ENCODE results near the gene MBNL2. TPM values are rescaled to one million over a fixed set of nuclear protein-coding genes. Genes with fewer than 3 reads are reported as not detected.

Gene MBNL2
- total and polyA plus RNA-seq, 4 donors: 26.5 to 79.4 (median 55.7) TPM

DNA sequence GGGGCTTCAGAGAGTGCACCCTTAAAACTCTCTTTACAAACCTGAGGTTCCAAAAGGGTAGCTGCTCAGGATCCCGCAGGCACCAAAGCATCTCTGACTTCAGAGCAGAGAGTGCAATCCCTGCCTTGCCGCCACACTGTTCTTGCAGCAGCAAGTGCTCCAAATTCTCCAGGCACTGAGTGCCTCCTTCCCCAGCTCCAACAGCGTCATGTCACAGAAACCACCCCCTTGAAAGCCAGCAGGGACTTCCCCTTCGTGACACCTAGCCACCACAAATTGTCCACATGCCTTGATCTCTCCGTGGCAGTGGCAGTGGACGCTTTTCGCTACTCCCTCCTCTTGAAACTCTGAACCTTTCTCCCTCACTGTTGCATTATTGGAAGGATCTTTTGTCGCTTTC is 39.9 kb downstream of the MBNL2 start:
- H3K27me3 ChIP-seq (ENCODE audit: control insufficient read depth in 1 of 2, insufficient read depth in 2 of 2, low read length in 1 of 2): no peaks in the 10 kb centered on the region
- H3K4me3 ChIP-seq (ENCODE audit: low read length in 2 of 2): no peak overlapping the region
- no peaks in the 10 kb centered on the region for H3K36me3 ChIP-seq (ENCODE audit: control insufficient read depth in 1 of 2, insufficient read depth in 2 of 2, low read length in 1 of 2)
- no peak for ATAC-seq (ENCODE audit: low FRiP score)
- no peaks in the 10 kb centered on the region for H3K9me3 ChIP-seq (ENCODE audit: control insufficient read depth, low read length)
- H3K27ac ChIP-seq (ENCODE audit: low read depth in 1 of 2, low read length in 2 of 2): peak overlapping the region in 1 of 2 donors; percentile 34
- 79 to 80% methylated on average over 8 of the region's 8 CpGs for WGBS, 2 donors
- intact Hi-C loops (cut with DNase I): no loop called here
- DNase-seq: no peak
- peaks cover 15 to 18% of the 10 kb centered on the region in 2 donors for H3K4me1 ChIP-seq (ENCODE audit: control insufficient read depth in 1 of 2, insufficient read depth in 2 of 2, low read length in 2 of 2)

GRCh38 chr13:97263160-97263559 is 41.0 kb downstream of the MBNL2 start:
- intact Hi-C loops (cut with DNase I): no loop called here

GRCh38 chr13:97264663-97265062 is 42.5 kb downstream of the MBNL2 start:
- WGBS, 2 donors: 92 to 97% methylated on average over 3 of the region's 3 CpGs
- Histone ChIP-seq H3K4me3 (ENCODE audit: low read length in 2 of 2) (no peak overlapping the region), H3K9me3 (ENCODE audit: control insufficient read depth, low read length) (no peaks in the 10 kb centered on the region), H3K4me1 (ENCODE audit: control insufficient read depth in 1 of 2, insufficient read depth in 2 of 2, low read length in 2 of 2) (peaks cover 10% of the 10 kb centered on the region in 2 donors), H3K27me3 (ENCODE audit: control insufficient read depth in 1 of 2, insufficient read depth in 2 of 2, low read length in 1 of 2) (no peaks in the 10 kb centered on the region), H3K27ac (ENCODE audit: low read depth in 1 of 2, low read length in 2 of 2) (no peak overlapping the region), H3K36me3 (ENCODE audit: control insufficient read depth in 1 of 2, insufficient read depth in 2 of 2, low read length in 1 of 2) (no peaks in the 10 kb centered on the region)
- no peak for ATAC-seq (ENCODE audit: low FRiP score)
- intact Hi-C loops (cut with DNase I): no loop called here
- no peak for DNase-seq

More at GRCh38 chr13:97263160-97263559, 41.0 kb downstream of the MBNL2 start:
- no peak overlapping the region for H3K27ac ChIP-seq (ENCODE audit: low read depth in 1 of 2, low read length in 2 of 2)
- DNase-seq: no peak
- no peaks in the 10 kb centered on the region for H3K27me3 ChIP-seq (ENCODE audit: control insufficient read depth in 1 of 2, insufficient read depth in 2 of 2, low read length in 1 of 2)
- no peak for ATAC-seq (ENCODE audit: low FRiP score)
- 99 to 100% methylated on average over 1 of the region's 1 CpG for WGBS, 2 donors
- no peaks in the 10 kb centered on the region for H3K9me3 ChIP-seq (ENCODE audit: control insufficient read depth, low read length)
- no peaks in the 10 kb centered on the region for H3K36me3 ChIP-seq (ENCODE audit: control insufficient read depth in 1 of 2, insufficient read depth in 2 of 2, low read length in 1 of 2)
- H3K4me3 ChIP-seq (ENCODE audit: low read length in 2 of 2): no peak overlapping the region
- H3K4me1 ChIP-seq (ENCODE audit: control insufficient read depth in 1 of 2, insufficient read depth in 2 of 2, low read length in 2 of 2): peaks cover 12 to 17% of the 10 kb centered on the region in 2 donors

DNA sequence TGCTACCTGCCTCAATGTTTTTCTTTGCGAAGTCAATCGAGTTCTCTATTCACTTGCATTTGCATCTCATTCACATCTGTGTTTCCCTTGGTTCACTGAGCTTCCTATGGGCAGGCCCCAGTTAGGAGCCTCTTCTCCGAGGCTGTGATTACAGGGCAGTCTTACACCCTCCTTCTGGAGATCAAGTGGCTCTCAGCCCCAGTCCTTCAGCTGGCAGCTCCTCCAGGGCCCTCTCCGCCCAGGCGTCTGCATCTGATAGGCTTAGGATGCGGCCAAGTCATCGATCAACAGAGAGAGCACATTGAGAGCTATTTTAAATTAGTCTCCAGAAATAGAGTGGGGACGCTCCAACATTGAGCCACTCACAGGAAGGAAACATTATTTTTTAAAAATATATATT is 44.2 kb downstream of the MBNL2 start:
- Histone ChIP-seq H3K9me3 (ENCODE audit: control insufficient read depth, low read length) (no peaks in the 10 kb centered on the region), H3K4me1 (ENCODE audit: control insufficient read depth in 1 of 2, insufficient read depth in 2 of 2, low read length in 2 of 2) (peaks cover 7 to 15% of the 10 kb centered on the region in 2 donors), H3K4me3 (ENCODE audit: low read length in 2 of 2) (no peak overlapping the region), H3K36me3 (ENCODE audit: control insufficient read depth in 1 of 2, insufficient read depth in 2 of 2, low read length in 1 of 2) (no peaks in the 10 kb centered on the region), H3K27ac (ENCODE audit: low read depth in 1 of 2, low read length in 2 of 2) (no peak overlapping the region), H3K27me3 (ENCODE audit: control insufficient read depth in 1 of 2, insufficient read depth in 2 of 2, low read length in 1 of 2) (no peaks in the 10 kb centered on the region)
- ATAC-seq (ENCODE audit: low FRiP score): no peak
- DNase-seq: no peak
- intact Hi-C loops (cut with DNase I): no loop called here
- WGBS, 2 donors: 51 to 61% methylated on average over 8 of the region's 8 CpGs

DNA sequence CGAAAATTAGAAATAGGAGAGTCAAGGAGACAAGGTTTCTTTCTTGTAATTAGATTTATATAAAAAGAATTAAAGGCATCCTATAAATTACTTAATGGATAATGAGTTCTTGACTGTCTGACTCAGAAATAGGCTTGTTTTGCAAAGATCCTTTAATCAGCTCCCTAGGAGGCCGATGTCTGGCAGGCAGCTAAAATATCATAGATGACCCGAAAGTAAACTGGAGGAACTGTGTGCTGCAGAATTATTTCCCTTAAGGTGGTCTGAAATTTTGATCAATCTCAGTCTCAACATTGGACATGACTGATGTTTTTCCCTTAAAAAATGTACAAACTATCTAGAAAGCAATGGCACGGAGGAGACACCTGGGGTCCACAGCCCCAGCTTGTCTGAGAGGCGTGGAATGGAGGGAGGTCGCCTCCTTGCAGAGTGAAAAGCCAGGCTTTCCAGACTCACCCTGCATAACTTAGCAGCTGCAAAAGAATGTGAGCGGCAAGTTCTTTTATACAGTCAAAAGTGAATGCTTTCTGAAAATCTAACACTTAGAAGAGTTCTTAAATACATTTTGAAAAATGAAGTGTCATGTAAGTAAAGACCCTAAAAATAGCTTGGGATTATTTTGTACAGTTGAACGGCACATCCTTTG is 44.8 kb downstream of the MBNL2 start:
- Histone ChIP-seq H3K4me3 (ENCODE audit: low read length in 2 of 2) (no peak overlapping the region), H3K4me1 (ENCODE audit: control insufficient read depth in 1 of 2, insufficient read depth in 2 of 2, low read length in 2 of 2) (peaks cover 2 to 15% of the 10 kb centered on the region in 2 donors), H3K36me3 (ENCODE audit: control insufficient read depth in 1 of 2, insufficient read depth in 2 of 2, low read length in 1 of 2) (no peaks in the 10 kb centered on the region), H3K27me3 (ENCODE audit: control insufficient read depth in 1 of 2, insufficient read depth in 2 of 2, low read length in 1 of 2) (no peaks in the 10 kb centered on the region), H3K27ac (ENCODE audit: low read depth in 1 of 2, low read length in 2 of 2) (peak overlapping the region in 1 of 2 donors; percentile 8), H3K9me3 (ENCODE audit: control insufficient read depth, low read length) (no peaks in the 10 kb centered on the region)
- 25 to 26% methylated on average over 8 of the region's 8 CpGs for WGBS, 2 donors
- no peak for DNase-seq
- no peak for ATAC-seq (ENCODE audit: low FRiP score)
- intact Hi-C loops (cut with DNase I): no loop called here

GRCh38 chr13:97267418-97268059 is 45.4 kb downstream of the MBNL2 start:
- Histone ChIP-seq H3K4me1 (ENCODE audit: control insufficient read depth in 1 of 2, insufficient read depth in 2 of 2, low read length in 2 of 2) (peaks cover 0 to 15% of the 10 kb centered on the region in 2 donors), H3K36me3 (ENCODE audit: control insufficient read depth in 1 of 2, insufficient read depth in 2 of 2, low read length in 1 of 2) (no peaks in the 10 kb centered on the region), H3K27ac (ENCODE audit: low read depth in 1 of 2, low read length in 2 of 2) (no peak overlapping the region), H3K4me3 (ENCODE audit: low read length in 2 of 2) (no peak overlapping the region), H3K9me3 (ENCODE audit: control insufficient read depth, low read length) (no peaks in the 10 kb centered on the region), H3K27me3 (ENCODE audit: control insufficient read depth in 1 of 2, insufficient read depth in 2 of 2, low read length in 1 of 2) (no peaks in the 10 kb centered on the region)
- WGBS, 2 donors: 61 to 74% methylated on average over 11 of the region's 11 CpGs
- intact Hi-C loops (cut with DNase I): no loop called here
- ATAC-seq (ENCODE audit: low FRiP score): no peak
- no peak for DNase-seq

GRCh38 chr13:97268772-97269171 is 46.6 kb downstream of the MBNL2 start:
- H3K36me3 ChIP-seq (ENCODE audit: control insufficient read depth in 1 of 2, insufficient read depth in 2 of 2, low read length in 1 of 2): no peaks in the 10 kb centered on the region
- DNase-seq (peak in 1 of 2 donors; percentile 55), ATAC-seq (ENCODE audit: low FRiP score) (no peak)
- 3 to 6% methylated on average over 6 of the region's 6 CpGs for WGBS, 2 donors
- H3K27ac ChIP-seq (ENCODE audit: low read depth in 1 of 2, low read length in 2 of 2): peak overlapping the region in 1 of 2 donors; percentile 20
- H3K9me3 ChIP-seq (ENCODE audit: control insufficient read depth, low read length): no peaks in the 10 kb centered on the region
- intact Hi-C loops (cut with DNase I): no loop called here
- H3K4me3 ChIP-seq (ENCODE audit: low read length in 2 of 2): no peak overlapping the region
- H3K27me3 ChIP-seq (ENCODE audit: control insufficient read depth in 1 of 2, insufficient read depth in 2 of 2, low read length in 1 of 2): no peaks in the 10 kb centered on the region
- H3K4me1 ChIP-seq (ENCODE audit: control insufficient read depth in 1 of 2, insufficient read depth in 2 of 2, low read length in 2 of 2): peaks cover 3 to 23% of the 10 kb centered on the region in 2 donors

DNA sequence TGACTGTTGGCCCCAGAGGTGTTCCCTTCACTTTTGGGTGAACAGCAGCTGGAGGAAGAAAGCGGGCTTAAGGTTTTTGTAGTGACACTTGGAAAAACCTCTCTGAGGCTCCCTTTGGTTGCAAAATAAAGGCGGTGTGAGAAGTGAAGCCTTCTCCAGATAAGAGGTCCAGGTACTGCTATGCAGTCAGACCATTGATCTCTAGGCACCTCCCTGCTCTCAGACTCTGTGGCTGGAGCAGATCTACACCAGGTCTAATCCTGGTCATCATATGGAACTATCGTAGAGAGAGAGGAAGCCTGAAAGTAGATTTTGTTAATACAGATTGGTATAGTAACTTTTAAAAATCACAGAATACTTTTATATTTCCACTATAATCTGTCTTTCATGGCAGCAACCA is 47.5 kb downstream of the MBNL2 start:
- Histone ChIP-seq H3K9me3 (ENCODE audit: control insufficient read depth, low read length) (no peaks in the 10 kb centered on the region), H3K4me1 (ENCODE audit: control insufficient read depth in 1 of 2, insufficient read depth in 2 of 2, low read length in 2 of 2) (peaks cover 3 to 23% of the 10 kb centered on the region in 2 donors), H3K4me3 (ENCODE audit: low read length in 2 of 2) (no peak overlapping the region), H3K27me3 (ENCODE audit: control insufficient read depth in 1 of 2, insufficient read depth in 2 of 2, low read length in 1 of 2) (no peaks in the 10 kb centered on the region), H3K27ac (ENCODE audit: low read depth in 1 of 2, low read length in 2 of 2) (no peak overlapping the region), H3K36me3 (ENCODE audit: control insufficient read depth in 1 of 2, insufficient read depth in 2 of 2, low read length in 1 of 2) (no peaks in the 10 kb centered on the region)
- WGBS, 2 donors: 97% methylated on average over 3 of the region's 3 CpGs
- ATAC-seq (ENCODE audit: low FRiP score): no peak
- DNase-seq: no peak
- intact Hi-C loops (cut with DNase I): loop anchor here in 1 of 2 donors (5.0 kb wide), 1 partner anchor 42 kb away; no protein-coding TSS in a partner anchor

GRCh38 chr13:97272526-97272925 is 50.4 kb downstream of the MBNL2 start:
- Histone ChIP-seq H3K27me3 (ENCODE audit: control insufficient read depth in 1 of 2, insufficient read depth in 2 of 2, low read length in 1 of 2) (no peaks in the 10 kb centered on the region), H3K4me3 (ENCODE audit: low read length in 2 of 2) (no peak overlapping the region), H3K36me3 (ENCODE audit: control insufficient read depth in 1 of 2, insufficient read depth in 2 of 2, low read length in 1 of 2) (no peaks in the 10 kb centered on the region), H3K9me3 (ENCODE audit: control insufficient read depth, low read length) (no peaks in the 10 kb centered on the region), H3K4me1 (ENCODE audit: control insufficient read depth in 1 of 2, insufficient read depth in 2 of 2, low read length in 2 of 2) (peaks cover 7 to 31% of the 10 kb centered on the region in 2 donors), H3K27ac (ENCODE audit: low read depth in 1 of 2, low read length in 2 of 2) (peak overlapping the region in 1 of 2 donors; percentile 95)
- no peak for ATAC-seq (ENCODE audit: low FRiP score)
- DNase-seq: no peak
- intact Hi-C loops (cut with DNase I): loop anchor here in 1 of 2 donors (5.0 kb wide), 1 partner anchor 45 kb away; no protein-coding TSS in a partner anchor
- WGBS, 2 donors: 66 to 74% methylated on average over 1 of the region's 1 CpG

Measured in aorta (tissue), 5 donors.